Measurements from ENCODE around the gene LDLRAD4. TPM values are rescaled to one million over a fixed set of nuclear protein-coding genes. Genes with fewer than 3 reads are reported as not detected.
A peak's percentile ranks its signal among the peaks of the same experiment; 100 is the strongest.

LDLRAD4 gene
- total and polyA plus RNA-seq, 2 donors: 46.9 to 80.0 TPM

GRCh38 chr18:13278062-13278630 is 59.6 kb downstream of the LDLRAD4 start:
- DNase-seq (ENCODE audit: low read depth in 6 of 9, low spot score in 9 of 9): no peak
- H3K36me3 ChIP-seq (ENCODE audit: control insufficient read depth in 2 of 2, insufficient read depth in 2 of 2, low read length in 1 of 2): peaks cover 53 to 58% of the 10 kb centered on the region in 2 donors
- WGBS: 95% methylated on average over 10 of the region's 10 CpGs
- H3K27ac ChIP-seq (ENCODE audit: low read depth in 1 of 2, low read length in 1 of 2): no peak overlapping the region
- peaks cover 0 to 11% of the 10 kb centered on the region in 2 donors for H3K9me3 ChIP-seq (ENCODE audit: control insufficient read depth in 2 of 2, insufficient read depth in 1 of 2, low read length in 1 of 2)
- peaks cover 21 to 50% of the 10 kb centered on the region in 2 donors for H3K4me1 ChIP-seq (ENCODE audit: control insufficient read depth in 2 of 2, insufficient read depth in 2 of 2, low read length in 2 of 2)
- no peak overlapping the region for H3K4me3 ChIP-seq (ENCODE audit: low read length in 2 of 2)
- no peaks in the 10 kb centered on the region for H3K27me3 ChIP-seq (ENCODE audit: control insufficient read depth in 2 of 2, insufficient read depth in 1 of 2, low read length in 1 of 2)

- no peak overlapping the region for H3K4me3 ChIP-seq (ENCODE audit: low read length in 2 of 2)
- 92% methylated on average over 22 of the region's 22 CpGs for WGBS
- no peak for DNase-seq (ENCODE audit: low read depth in 6 of 9, low spot score in 9 of 9)
These were observed 60.9 kb downstream of the LDLRAD4 start for GRCh38 chr18:13279181-13280069.

GRCh38 chr18:13280070-13280795 is 61.7 kb downstream of the LDLRAD4 start:
- H3K27me3 ChIP-seq (ENCODE audit: control insufficient read depth in 2 of 2, insufficient read depth in 1 of 2, low read length in 1 of 2): no peaks in the 10 kb centered on the region
- peaks cover 15 to 38% of the 10 kb centered on the region in 2 donors for H3K4me1 ChIP-seq (ENCODE audit: control insufficient read depth in 2 of 2, insufficient read depth in 2 of 2, low read length in 2 of 2)
- no peak for DNase-seq (ENCODE audit: low read depth in 6 of 9, low spot score in 9 of 9)
- 94% methylated on average over 11 of the region's 11 CpGs for WGBS
- H3K4me3 ChIP-seq (ENCODE audit: low read length in 2 of 2): no peak overlapping the region
- peaks cover 66 to 69% of the 10 kb centered on the region in 2 donors for H3K36me3 ChIP-seq (ENCODE audit: control insufficient read depth in 2 of 2, insufficient read depth in 2 of 2, low read length in 1 of 2)
- H3K27ac ChIP-seq (ENCODE audit: low read depth in 1 of 2, low read length in 1 of 2): no peak overlapping the region
- H3K9me3 ChIP-seq (ENCODE audit: control insufficient read depth in 2 of 2, insufficient read depth in 1 of 2, low read length in 1 of 2): peaks cover 0 to 11% of the 10 kb centered on the region in 2 donors

More at GRCh38 chr18:13279181-13280069, 60.9 kb downstream of the LDLRAD4 start:
- H3K36me3 ChIP-seq (ENCODE audit: control insufficient read depth in 2 of 2, insufficient read depth in 2 of 2, low read length in 1 of 2): peaks cover 58 to 65% of the 10 kb centered on the region in 2 donors
- peaks cover 15 to 38% of the 10 kb centered on the region in 2 donors for H3K4me1 ChIP-seq (ENCODE audit: control insufficient read depth in 2 of 2, insufficient read depth in 2 of 2, low read length in 2 of 2)
- H3K27me3 ChIP-seq (ENCODE audit: control insufficient read depth in 2 of 2, insufficient read depth in 1 of 2, low read length in 1 of 2): no peaks in the 10 kb centered on the region
- H3K9me3 ChIP-seq (ENCODE audit: control insufficient read depth in 2 of 2, insufficient read depth in 1 of 2, low read length in 1 of 2): peaks cover 0 to 11% of the 10 kb centered on the region in 2 donors
- peak overlapping the region in 1 of 2 donors; percentile 48 for H3K27ac ChIP-seq (ENCODE audit: low read depth in 1 of 2, low read length in 1 of 2)

GRCh38 chr18:13281406-13281805 is 62.8 kb downstream of the LDLRAD4 start:
- peaks cover 9 to 29% of the 10 kb centered on the region in 2 donors for H3K4me1 ChIP-seq (ENCODE audit: control insufficient read depth in 2 of 2, insufficient read depth in 2 of 2, low read length in 2 of 2)
- 98% methylated on average over 2 of the region's 2 CpGs for WGBS

GRCh38 chr18:13283746-13284145 is 65.2 kb downstream of the LDLRAD4 start:
- 90% methylated on average over 7 of the region's 7 CpGs for WGBS
- DNase-seq (ENCODE audit: low read depth in 6 of 9, low spot score in 9 of 9): no peak
- H3K4me1 ChIP-seq (ENCODE audit: control insufficient read depth in 2 of 2, insufficient read depth in 2 of 2, low read length in 2 of 2): peaks cover 3 to 13% of the 10 kb centered on the region in 2 donors

More at GRCh38 chr18:13281406-13281805, 62.8 kb downstream of the LDLRAD4 start:
- no peak overlapping the region for H3K4me3 ChIP-seq (ENCODE audit: low read length in 2 of 2)
- H3K27ac ChIP-seq (ENCODE audit: low read depth in 1 of 2, low read length in 1 of 2): no peak overlapping the region
- H3K27me3 ChIP-seq (ENCODE audit: control insufficient read depth in 2 of 2, insufficient read depth in 1 of 2, low read length in 1 of 2): no peaks in the 10 kb centered on the region
- peaks cover 68 to 70% of the 10 kb centered on the region in 2 donors for H3K36me3 ChIP-seq (ENCODE audit: control insufficient read depth in 2 of 2, insufficient read depth in 2 of 2, low read length in 1 of 2)
- H3K9me3 ChIP-seq (ENCODE audit: control insufficient read depth in 2 of 2, insufficient read depth in 1 of 2, low read length in 1 of 2): peaks cover 0 to 11% of the 10 kb centered on the region in 2 donors
- no peak for DNase-seq (ENCODE audit: low read depth in 6 of 9, low spot score in 9 of 9)

GRCh38 chr18:13284330-13285027 is 65.9 kb downstream of the LDLRAD4 start:
- no peak overlapping the region for H3K4me3 ChIP-seq (ENCODE audit: low read length in 2 of 2)
- peaks cover 52 to 62% of the 10 kb centered on the region in 2 donors for H3K36me3 ChIP-seq (ENCODE audit: control insufficient read depth in 2 of 2, insufficient read depth in 2 of 2, low read length in 1 of 2)
- H3K27ac ChIP-seq (ENCODE audit: low read depth in 1 of 2, low read length in 1 of 2): peak overlapping the region in 1 of 2 donors; percentile 33
- peaks cover 0 to 11% of the 10 kb centered on the region in 2 donors for H3K9me3 ChIP-seq (ENCODE audit: control insufficient read depth in 2 of 2, insufficient read depth in 1 of 2, low read length in 1 of 2)
- H3K4me1 ChIP-seq (ENCODE audit: control insufficient read depth in 2 of 2, insufficient read depth in 2 of 2, low read length in 2 of 2): peaks cover under 1 to 14% of the 10 kb centered on the region in 2 donors
- H3K27me3 ChIP-seq (ENCODE audit: control insufficient read depth in 2 of 2, insufficient read depth in 1 of 2, low read length in 1 of 2): no peaks in the 10 kb centered on the region
- DNase-seq (ENCODE audit: low read depth in 6 of 9, low spot score in 9 of 9): no peak
- 95% methylated on average over 22 of the region's 22 CpGs for WGBS

More at GRCh38 chr18:13283746-13284145, 65.2 kb downstream of the LDLRAD4 start:
- no peak overlapping the region for H3K27ac ChIP-seq (ENCODE audit: low read depth in 1 of 2, low read length in 1 of 2)
- H3K4me3 ChIP-seq (ENCODE audit: low read length in 2 of 2): no peak overlapping the region
- peaks cover 0 to 11% of the 10 kb centered on the region in 2 donors for H3K9me3 ChIP-seq (ENCODE audit: control insufficient read depth in 2 of 2, insufficient read depth in 1 of 2, low read length in 1 of 2)
- H3K27me3 ChIP-seq (ENCODE audit: control insufficient read depth in 2 of 2, insufficient read depth in 1 of 2, low read length in 1 of 2): no peaks in the 10 kb centered on the region
- H3K36me3 ChIP-seq (ENCODE audit: control insufficient read depth in 2 of 2, insufficient read depth in 2 of 2, low read length in 1 of 2): peaks cover 56 to 62% of the 10 kb centered on the region in 2 donors

GRCh38 chr18:13285874-13286273 is 67.3 kb downstream of the LDLRAD4 start:
- no peak for DNase-seq (ENCODE audit: low read depth in 6 of 9, low spot score in 9 of 9)
- Histone ChIP-seq H3K9me3 (ENCODE audit: control insufficient read depth in 2 of 2, insufficient read depth in 1 of 2, low read length in 1 of 2) (peaks cover 0 to 11% of the 10 kb centered on the region in 2 donors), H3K27me3 (ENCODE audit: control insufficient read depth in 2 of 2, insufficient read depth in 1 of 2, low read length in 1 of 2) (no peaks in the 10 kb centered on the region), H3K27ac (ENCODE audit: low read depth in 1 of 2, low read length in 1 of 2) (no peak overlapping the region), H3K4me3 (ENCODE audit: low read length in 2 of 2) (no peak overlapping the region), H3K4me1 (ENCODE audit: control insufficient read depth in 2 of 2, insufficient read depth in 2 of 2, low read length in 2 of 2) (peaks cover 4 to 13% of the 10 kb centered on the region in 2 donors), H3K36me3 (ENCODE audit: control insufficient read depth in 2 of 2, insufficient read depth in 2 of 2, low read length in 1 of 2) (peaks cover 43 to 54% of the 10 kb centered on the region in 2 donors)
- WGBS: 97% methylated on average over 4 of the region's 4 CpGs

GRCh38 chr18:13286456-13287125 is 68.0 kb downstream of the LDLRAD4 start:
- Histone ChIP-seq H3K4me3 (ENCODE audit: low read length in 2 of 2) (no peak overlapping the region), H3K36me3 (ENCODE audit: control insufficient read depth in 2 of 2, insufficient read depth in 2 of 2, low read length in 1 of 2) (peaks cover 40 to 53% of the 10 kb centered on the region in 2 donors), H3K27ac (ENCODE audit: low read depth in 1 of 2, low read length in 1 of 2) (no peak overlapping the region), H3K4me1 (ENCODE audit: control insufficient read depth in 2 of 2, insufficient read depth in 2 of 2, low read length in 2 of 2) (peaks cover 4 to 14% of the 10 kb centered on the region in 2 donors), H3K9me3 (ENCODE audit: control insufficient read depth in 2 of 2, insufficient read depth in 1 of 2, low read length in 1 of 2) (peaks cover 0 to 7% of the 10 kb centered on the region in 2 donors), H3K27me3 (ENCODE audit: control insufficient read depth in 2 of 2, insufficient read depth in 1 of 2, low read length in 1 of 2) (no peaks in the 10 kb centered on the region)
- WGBS: 97% methylated on average over 14 of the region's 14 CpGs
- DNase-seq (ENCODE audit: low read depth in 6 of 9, low spot score in 9 of 9): no peak
